Endothelial cell of hepatic sinusoid (primary cell): ENCODE measurements around the gene NANOS2.

Experiments
- in situ Hi-C: cut with HindIII; loops from 2 replicates; pipeline ENCODE4 v1.10.0; 2017; ENCODE audit warnings: low sequenced_read_pairs

The NANOS2 gene

GRCh38 chr19:45878043-45878794 lies 36.4 kb downstream of the NANOS2 start:
- in situ Hi-C loops = no loop called here

- in situ Hi-C loops = no loop called here
These were observed 38.0 kb downstream of the NANOS2 start for GRCh38 chr19:45876411-45877197.

- in situ Hi-C loops = no loop called here
These were observed 38.5 kb downstream of the NANOS2 start for GRCh38 chr19:45876161-45876410.

- in situ Hi-C loops = no loop called here
These were observed 40.0 kb downstream of the NANOS2 start for GRCh38 chr19:45874620-45874966.

GRCh38 chr19:45873219-45873772 lies 41.3 kb downstream of the NANOS2 start:
- in situ Hi-C loops = no loop called here

GRCh38 chr19:45872095-45872919 lies 42.3 kb downstream of the NANOS2 start:
- in situ Hi-C loops = no loop called here

- in situ Hi-C loops = no loop called here
These were observed 43.8 kb downstream of the NANOS2 start for GRCh38 chr19:45870798-45871197.

- in situ Hi-C loops = loop anchor here (5.0 kb wide), 1 partner anchor 60 kb away; no protein-coding TSS in a partner anchor
These were observed 47.3 kb downstream of the NANOS2 start for GRCh38 chr19:45867241-45867640.

- in situ Hi-C loops = loop anchor here (5.0 kb wide), 1 partner anchor 61 kb away; no protein-coding TSS in a partner anchor
These were observed 48.0 kb downstream of the NANOS2 start for GRCh38 chr19:45866400-45867176.

- in situ Hi-C loops = loop anchor here (5.0 kb wide), 1 partner anchor 62 kb away; no protein-coding TSS in a partner anchor
These were observed 49.2 kb downstream of the NANOS2 start for GRCh38 chr19:45865269-45865948.

GRCh38 chr19:45864629-45865082 lies 49.9 kb downstream of the NANOS2 start:
- in situ Hi-C loops = loop anchor here (5.0 kb wide), 1 partner anchor 63 kb away; no protein-coding TSS in a partner anchor

- in situ Hi-C loops = no loop called here
These were observed 50.5 kb downstream of the NANOS2 start, which contains the start of gene FOXA3 for GRCh38 chr19:45863840-45864628. Gene FOXA3 (plus strand): TSS chr19:45864326. CDS start chr19:45864457, 131 bp downstream.

GRCh38 chr19:45863335-45863839 lies 51.2 kb downstream of the NANOS2 start:
- in situ Hi-C loops = no loop called here
